ENCODE measurements around the gene GNPTG. TPM values are rescaled to one million over a fixed set of nuclear protein-coding genes. Genes with fewer than 3 reads are reported as not detected.

Gene GNPTG
- total and polyA plus RNA-seq, 2 of the 13 experiments (the other 11 are each of a cell fraction or from before 2014, with no cell fraction given) = 22.7 to 71.1 TPM

GRCh38 chr16:1379304-1380076, 27.8 kb downstream of the GNPTG start (continued):
- TF ChIP-seq ZNF878 (CRISPR knock-in tag; IDR thresholded peaks at IDR 0.05) = no peak
- peak; percentile 28; the same call in 1 of the 2 replicates for TF ChIP-seq ZGPAT (CRISPR knock-in tag; IDR thresholded peaks at IDR 0.05)
- TF ChIP-seq NCOA5 (CRISPR knock-in tag; IDR thresholded peaks at IDR 0.05) = no peak
- TF ChIP-seq ZHX2 (IDR thresholded peaks at IDR 0.05; ENCODE audit: low read depth) = no peak
- TF ChIP-seq ZHX2 (CRISPR knock-in tag; IDR thresholded peaks at IDR 0.05; ENCODE audit: borderline replicate concordance) = no peak
- TF ChIP-seq NFIB (CRISPR knock-in tag; IDR thresholded peaks at IDR 0.05; ENCODE audit: borderline replicate concordance) = no peak
- peak; percentile 70 for TF ChIP-seq MXD1 (CRISPR knock-in tag; IDR thresholded peaks at IDR 0.05)
- TF ChIP-seq ZNF44 (CRISPR knock-in tag; IDR thresholded peaks at IDR 0.05) = no peak
- TF ChIP-seq ZBTB49 (CRISPR knock-in tag; IDR thresholded peaks at IDR 0.05; ENCODE audit: borderline replicate concordance) = no peak
- TF ChIP-seq ZNF260 (CRISPR knock-in tag; IDR thresholded peaks at IDR 0.05; ENCODE audit: borderline replicate concordance, low read depth) = no peak
- no peak for TF ChIP-seq SMAD3 (CRISPR knock-in tag; IDR thresholded peaks at IDR 0.05)
- no peak for TF ChIP-seq ZBTB7A (CRISPR knock-in tag; IDR thresholded peaks at IDR 0.05)
- TF ChIP-seq PBX3 (CRISPR knock-in tag; IDR thresholded peaks at IDR 0.05; ENCODE audit: borderline replicate concordance) = no peak
- no peak for TF ChIP-seq RAD51 (IDR thresholded peaks at IDR 0.05; ENCODE audit: borderline replicate concordance)
